ENCODE measurements around the gene NOX3.
"Not testable (repeated sequence)": the region's sequence is repeated elsewhere in the genome, so short reads cannot be mapped to it uniquely, and the experiment has no call there.

NOX3 gene

DNA sequence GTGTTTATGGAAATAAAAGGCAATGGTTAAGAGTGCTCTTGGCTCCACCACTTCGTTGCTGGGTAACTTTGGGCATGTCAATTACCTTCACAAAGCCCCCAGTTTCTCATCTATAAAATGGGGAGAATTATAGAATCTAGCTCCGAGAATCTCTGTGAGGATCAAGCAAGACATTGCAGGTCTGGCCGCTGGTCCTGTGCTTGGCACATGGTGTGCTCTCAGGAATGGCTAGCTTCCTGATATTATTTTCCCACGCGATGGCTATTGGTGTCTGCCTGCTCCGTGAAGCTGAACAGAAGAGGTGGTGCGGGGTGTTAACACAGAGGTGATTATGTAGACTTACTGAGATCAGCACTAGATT, 57.0 kb downstream of the NOX3 start:
- DNase-seq: no peak

DNA sequence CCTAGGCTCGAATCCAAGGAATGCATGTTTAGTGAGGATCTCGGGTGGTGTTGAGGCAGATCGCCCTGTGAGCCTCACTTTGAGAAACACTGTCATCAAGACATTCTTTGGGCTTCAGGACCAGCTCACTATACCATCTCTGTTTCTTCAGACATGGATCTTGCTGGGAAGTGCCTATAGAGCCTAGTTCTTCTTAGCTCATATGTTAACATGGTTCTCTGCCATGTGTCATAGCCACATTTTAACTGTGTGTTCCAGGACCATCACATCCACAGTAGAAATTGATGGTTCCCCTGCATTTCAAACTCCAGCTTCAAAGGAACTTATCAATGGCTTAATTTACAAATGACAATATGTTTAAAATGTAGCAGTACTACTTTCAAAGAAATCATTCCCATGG, 57.4 kb downstream of the NOX3 start:
- no peak for DNase-seq

DNA sequence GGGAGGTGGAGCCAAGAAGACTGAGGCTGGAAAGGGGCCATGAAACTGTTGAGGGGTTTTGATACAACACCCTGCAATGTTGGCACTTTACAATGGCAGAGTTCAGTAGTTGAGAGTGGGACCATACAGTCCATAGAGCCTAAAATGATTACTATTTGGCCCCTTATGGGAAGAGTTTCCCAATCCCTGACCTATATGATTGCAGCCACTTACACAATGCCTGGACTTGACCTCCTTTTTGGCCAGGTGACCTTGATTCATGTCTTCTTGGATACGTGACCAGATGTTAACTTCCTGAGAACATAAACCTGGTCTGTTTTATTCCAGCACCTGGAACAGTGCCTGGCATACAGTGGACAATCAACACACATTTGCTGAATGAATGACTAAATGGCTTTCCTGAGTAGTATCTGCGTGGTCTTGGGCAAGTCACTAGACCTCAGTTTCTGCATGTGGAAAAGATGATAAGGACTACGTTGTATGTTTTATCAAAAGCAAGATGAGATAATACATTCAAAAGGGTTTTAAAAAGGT, 58.4 kb downstream of the NOX3 start:
- DNase-seq: no peak

DNA sequence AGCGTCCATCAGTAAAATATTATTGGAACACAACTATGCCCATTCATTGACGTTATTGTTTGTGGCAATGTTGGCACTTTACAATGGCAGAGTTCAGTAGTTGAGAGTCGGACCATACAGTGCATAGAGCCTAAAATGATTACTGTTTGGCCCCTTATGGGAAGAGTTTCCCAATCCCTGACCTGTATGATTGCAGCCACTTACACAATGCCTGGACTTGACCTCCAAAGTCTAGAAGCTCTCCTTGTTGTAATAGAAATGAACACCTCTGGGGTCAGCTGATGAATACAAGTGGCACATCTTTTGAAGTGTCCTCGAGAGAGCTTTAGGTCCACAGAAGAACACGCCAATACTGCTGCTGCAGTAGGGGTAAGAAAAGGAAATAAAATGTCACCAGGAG, 59.0 kb downstream of the NOX3 start:
- DNase-seq: no peak

DNA sequence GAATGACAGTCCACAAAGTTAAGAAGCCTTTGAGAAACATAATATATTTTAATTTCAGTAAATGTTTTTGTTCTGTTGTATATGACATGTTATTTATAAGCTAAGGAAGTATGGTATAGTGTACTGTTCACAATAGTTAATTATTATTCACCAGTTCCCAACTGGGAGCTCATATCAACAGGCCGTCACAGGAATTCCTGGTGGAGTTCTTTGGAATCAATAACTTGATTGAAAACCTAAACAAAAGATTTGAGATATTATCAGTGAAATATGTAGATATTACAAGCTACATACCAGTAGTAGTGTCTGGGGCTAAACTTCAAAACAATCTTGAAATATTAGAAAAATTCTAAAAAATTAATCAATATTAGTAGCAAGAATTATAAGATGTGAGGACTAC, 60.3 kb downstream of the NOX3 start:
- no peak for DNase-seq

DNA sequence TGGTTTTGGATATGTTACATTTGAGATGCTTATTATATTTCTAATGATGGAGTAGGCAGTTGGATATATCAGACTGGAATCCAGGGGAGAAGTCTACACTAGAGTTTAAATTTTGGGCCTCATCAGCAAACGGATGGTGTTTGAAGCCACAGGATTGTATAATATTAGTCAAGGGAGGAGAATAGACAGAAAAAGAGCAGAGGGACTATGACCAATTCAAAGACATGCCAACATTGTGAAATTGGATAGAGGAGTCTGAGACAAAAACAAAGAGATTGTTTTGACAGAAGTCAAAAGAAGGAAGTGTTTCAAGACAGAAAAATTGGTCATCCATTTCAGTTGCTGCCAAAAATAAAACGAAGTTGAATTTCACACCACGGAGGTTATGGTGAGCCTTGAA, 66.5 kb downstream of the NOX3 start:
- no peak for DNase-seq

DNA sequence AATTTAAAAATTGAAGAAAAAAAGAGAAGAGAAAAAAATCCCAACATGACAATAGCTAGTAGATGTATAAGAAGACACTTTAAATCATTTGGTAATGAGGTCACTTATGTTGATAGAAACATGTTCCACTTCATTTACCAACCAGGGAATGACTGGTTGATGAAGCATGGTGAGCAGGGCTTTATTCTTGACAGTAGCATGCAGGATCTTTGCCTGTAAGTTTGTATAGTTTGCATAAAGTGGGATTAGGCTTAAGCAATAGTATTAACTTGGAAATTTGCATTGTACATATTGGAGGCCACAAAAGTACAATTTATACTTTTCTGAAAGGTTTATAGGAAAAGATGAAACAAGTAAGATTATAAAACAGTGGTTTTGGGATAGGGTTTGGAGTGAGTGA, 67.0 kb downstream of the NOX3 start:
- DNase-seq: no peak

DNA sequence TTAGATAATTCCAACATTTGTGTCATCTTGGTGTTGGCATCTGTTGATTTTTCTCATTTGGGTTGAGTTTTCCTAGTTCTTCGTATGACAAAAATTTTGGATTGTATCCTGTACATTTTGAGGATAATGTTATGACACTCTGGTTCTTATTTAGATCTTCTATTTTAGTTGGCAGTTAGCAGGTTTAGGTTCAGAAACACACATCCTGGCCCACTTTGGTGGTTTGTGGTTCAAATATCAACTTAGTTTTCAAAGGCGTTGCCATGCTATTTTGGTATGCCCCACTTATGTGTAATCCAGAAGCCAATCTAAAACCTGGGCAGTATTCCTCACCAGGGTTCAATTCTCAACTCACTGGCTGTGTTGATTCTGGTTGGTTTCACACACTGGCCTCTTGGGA, 68.2 kb downstream of the NOX3 start:
- no peak for DNase-seq

DNA sequence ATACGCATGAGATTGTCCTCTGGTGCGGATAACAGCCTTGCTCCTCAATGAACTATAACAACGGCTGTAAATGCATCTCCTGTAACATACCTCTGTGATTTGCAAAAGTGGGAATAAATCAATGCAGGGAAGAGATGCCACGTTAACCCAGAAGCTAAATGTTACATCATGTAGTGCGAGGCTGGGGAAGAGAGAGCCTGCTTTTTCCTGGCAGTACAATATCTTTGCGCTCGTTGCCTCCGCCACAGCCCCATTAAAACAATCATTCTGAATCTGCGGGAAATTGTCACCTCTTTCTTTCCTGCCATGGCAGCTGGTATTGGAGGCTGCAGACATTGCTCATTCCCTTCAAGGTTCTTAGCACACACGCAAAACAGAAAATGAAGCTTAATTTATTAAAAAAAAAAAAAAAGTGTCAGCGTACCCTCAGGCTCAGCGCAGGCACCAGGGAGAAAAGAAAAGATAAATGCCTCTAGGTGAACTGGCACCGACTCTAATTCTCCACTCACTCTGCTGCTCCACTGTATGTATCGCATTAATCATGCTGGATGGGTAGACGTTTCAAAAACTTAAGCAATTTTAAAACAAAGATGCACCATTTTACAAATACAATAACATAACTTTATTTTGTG, 71.2 kb downstream of the NOX3 start:
- no peak for DNase-seq

DNA sequence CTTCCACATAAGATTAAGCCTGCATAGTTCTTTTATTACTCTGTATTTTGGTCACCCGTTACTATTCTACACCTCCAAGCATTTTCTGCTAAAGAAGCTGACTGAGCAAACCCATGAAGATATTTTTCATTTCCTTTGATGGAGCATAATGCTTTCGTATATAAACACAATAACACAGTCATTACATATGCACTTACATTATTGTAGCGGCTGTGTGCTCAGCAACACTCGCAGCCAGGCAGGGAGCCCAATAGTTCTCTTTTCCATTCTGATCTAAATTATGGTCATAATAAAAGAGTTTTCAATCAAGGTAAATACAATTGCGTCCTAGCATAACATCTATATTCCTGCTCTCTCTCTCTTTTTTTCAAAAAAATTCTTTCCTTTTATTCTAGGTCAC, 71.7 kb downstream of the NOX3 start:
- DNase-seq: no peak

DNA sequence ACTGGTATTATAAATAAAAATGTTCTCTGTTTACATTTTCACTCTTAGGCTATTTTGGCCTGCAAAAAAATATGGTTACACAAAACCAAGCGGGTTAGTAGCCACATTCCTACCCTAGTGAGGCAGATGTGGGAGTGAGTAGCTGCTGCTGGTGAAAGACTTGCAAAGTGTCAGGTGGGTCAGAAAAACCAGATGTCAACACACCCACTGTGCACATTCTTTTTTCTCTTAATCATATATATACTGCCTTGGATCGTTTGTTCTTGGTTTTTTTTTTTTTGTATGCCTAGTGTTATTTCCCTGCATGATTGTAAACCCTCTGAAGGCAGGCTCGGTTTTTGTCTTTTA, 73.3 kb downstream of the NOX3 start:
- DNase-seq: no peak

DNA sequence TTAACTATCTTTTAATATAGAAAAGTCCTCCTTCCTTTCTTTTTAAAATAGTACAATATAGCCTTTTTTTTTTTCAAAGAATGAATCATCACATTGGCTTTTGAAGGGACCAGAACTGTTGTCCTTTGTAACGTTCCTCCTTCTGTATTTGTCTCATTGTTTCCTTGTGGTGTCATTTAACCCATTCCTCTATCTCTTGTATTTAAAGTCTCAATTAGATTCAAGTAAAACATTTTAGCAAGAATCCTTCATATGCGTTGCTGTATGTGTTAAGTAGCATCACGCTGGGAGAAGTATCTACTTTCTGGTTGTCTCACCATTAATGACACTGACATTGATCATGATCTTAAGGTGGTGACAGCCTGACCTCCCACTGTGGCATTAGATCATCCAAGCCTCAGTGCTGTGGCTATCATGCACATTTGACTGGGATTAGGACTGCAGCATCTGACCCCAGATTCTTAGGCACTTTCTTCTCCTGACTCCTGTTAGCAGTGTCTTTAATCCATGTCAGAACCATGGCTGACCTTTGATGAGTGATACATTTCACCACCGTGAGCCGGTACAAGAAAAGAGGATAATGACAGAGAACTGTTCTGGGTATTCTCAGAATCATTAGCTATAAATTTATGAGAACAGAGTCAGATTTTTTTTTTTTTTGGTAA, 73.8 kb downstream of the NOX3 start:
- no peak for DNase-seq

DNA sequence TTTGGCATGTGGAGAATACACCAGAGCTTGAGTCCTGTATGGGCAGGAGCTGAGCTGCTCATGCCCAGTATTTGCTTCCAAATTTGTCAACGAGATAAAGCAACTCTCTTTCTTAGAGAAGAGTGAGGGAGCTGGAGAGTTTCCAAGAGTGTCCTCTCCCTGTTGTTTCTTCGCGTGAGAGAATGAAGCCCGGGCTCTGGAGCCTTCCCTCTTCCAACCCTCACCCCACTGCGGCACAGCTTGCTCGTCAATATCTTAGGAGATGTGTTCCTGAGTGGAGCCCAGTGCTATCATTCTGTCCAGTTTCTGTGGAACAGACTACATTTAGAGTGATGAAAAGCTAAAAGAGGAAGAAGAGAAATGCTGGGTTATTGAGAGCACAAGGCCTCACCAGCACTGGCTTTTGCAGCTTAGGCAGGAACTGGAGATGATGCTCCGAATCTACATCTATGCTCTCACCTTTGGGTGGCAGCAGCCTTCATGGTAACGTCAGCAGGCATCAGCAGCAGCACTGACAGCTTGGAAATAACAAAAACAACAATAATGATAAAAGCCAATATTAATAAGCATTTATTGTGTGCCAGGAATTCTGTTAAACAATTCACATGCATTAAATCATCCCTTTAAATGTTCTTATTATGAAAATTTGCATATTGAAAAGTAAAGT, 74.8 kb downstream of the NOX3 start:
- no peak for DNase-seq

DNA sequence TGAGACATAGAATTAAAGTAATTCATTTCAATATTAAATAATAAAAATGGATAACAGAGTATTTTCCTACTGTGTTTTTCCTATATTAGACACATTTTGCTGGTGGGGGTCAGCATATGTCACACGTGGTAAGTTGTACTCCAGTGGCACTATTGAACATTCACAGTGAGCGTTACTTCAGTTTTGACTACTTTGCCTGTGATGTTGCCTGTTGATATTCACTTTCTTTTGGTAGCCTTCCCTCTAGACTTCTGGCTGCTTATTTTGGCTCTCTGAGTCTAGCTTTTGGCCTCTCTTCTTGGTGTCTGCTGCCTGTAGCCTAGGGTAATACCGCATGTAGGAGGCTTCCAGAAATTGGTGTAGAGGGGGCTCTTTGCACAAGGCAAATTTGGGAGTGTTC, 76.9 kb downstream of the NOX3 start:
- no peak for DNase-seq

DNA sequence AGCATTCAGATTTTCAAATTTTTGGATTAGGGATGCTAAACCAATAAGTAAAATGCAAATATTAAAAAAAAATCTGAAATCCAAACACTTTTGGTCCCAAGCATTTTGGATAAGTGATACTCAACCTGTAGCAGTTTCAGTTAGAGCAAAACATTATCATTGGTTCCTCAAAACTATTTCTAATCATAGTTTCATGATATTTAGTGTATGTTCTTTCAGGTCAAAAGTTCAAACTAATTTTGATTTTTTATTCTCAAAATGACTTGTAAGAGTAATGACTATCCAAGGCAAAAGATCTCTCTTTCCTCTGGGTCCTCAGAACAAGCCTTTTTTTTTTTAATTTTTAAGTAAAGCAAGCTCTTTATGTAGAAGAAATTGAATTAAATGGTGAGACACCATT, 77.4 kb downstream of the NOX3 start:
- no peak for DNase-seq

DNA sequence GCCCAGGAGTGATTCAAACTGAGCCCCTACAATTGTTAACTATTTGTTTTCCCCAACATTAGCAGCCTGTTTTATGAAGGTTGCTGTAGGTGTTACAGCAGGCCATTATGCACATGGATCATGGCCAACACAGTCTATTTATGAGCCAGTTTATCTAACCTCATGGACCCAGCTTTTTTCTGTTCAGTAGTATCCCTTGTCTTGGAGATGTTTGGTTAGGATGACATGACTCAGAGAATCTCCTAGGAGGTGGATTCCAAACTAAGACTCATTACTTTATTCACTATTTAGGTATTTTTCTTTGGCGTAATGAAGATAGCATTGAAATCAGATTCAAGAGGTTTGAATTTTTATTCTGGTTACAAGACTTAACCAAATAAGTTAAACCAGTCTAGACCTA, 78.6 kb downstream of the NOX3 start:
- no peak for DNase-seq

DNA sequence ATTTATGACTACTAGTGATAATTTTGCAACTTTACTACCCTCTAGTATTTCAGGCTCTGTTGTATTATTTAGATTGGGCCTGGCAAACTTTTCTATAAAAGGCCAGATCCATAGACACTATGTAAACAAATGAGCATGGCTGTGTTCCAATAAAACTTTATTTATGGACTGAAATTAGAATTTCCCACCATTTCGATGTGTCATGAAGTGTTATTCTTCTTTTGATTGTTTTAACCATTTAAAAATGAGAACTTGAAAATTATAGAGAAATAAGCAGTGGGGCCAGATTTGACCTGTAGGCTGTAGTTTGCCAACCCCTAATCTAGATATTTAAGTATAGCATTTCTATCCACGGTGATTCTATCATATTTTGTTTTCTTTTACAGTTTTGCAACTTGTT, 79.8 kb downstream of the NOX3 start:
- DNase-seq: no peak

DNA sequence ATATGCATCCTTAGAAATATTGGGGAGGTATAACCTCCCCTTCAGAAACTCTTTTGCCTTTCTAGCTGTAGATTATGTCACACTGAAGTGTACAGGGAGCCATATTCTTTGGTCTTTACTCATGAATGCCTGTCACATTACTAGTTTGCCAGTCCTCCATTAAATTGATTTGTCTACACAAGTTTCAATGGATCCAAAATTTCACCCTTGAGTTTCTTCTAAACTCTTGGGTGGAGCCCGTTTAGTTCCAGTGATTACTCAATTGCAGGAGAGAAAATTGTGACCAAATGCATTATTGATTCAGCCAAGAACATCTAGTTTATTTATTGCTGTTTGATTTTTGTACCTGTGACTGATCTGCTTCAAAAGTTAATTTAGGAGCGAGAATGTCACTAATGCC, 81.0 kb downstream of the NOX3 start:
- DNase-seq: no peak

DNA sequence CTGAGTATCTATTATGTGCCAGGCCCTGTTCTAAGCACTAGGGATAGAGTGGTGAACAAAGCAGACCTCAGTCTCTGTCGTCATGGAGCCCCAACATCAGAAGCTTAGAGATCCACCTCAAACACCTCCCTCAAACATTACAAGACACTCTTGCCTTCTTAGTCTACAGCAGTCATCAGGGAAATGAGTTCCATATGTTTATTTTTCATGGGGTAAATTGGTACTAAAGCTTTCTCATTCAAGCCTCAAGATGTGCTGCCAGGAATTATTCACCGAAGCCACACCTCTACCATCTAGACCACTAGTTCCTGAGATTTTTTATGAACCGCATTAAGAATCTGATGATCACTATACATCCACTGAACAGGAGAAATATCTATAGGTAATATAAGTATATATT, 82.4 kb downstream of the NOX3 start:
- DNase-seq: no peak

DNA sequence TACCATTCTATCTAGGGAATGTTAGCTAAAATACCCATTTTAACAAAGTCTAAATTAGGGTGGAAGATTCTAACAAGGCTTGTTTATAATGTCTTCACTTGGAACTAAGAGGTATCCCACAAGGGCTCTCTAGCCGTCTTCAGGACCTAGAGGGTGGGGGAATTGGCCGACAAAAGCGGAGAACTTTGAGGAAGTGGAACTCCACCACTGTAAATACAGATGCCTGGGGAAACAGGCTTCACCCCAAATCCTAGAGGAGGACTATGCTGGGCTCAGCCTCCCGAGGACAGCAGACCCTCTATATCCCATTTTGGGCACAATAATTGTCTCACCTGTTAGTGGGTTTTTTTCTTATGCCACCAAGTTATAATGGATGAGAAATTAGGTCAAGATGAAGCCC, 83.4 kb downstream of the NOX3 start:
- DNase-seq: no peak

DNA sequence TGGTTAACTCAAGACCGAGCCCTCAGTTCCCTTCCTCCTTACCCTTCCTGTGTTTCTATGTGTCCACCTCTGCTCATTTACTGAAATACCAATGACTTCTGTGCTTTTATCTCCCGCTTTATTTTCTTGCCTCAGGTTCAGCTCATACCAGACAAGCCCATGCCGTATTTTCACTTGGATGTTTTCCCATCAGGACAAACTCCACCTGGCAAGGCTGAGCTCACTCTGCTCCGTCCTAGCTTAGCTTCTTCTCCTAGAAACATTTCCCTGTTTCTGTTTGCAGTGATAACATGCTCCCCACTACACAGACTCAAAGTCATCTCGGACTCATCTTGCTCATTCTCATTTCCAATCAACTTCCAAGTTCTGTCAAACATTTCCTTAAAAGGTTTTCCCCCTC, 84.4 kb downstream of the NOX3 start:
- no peak for DNase-seq

DNA sequence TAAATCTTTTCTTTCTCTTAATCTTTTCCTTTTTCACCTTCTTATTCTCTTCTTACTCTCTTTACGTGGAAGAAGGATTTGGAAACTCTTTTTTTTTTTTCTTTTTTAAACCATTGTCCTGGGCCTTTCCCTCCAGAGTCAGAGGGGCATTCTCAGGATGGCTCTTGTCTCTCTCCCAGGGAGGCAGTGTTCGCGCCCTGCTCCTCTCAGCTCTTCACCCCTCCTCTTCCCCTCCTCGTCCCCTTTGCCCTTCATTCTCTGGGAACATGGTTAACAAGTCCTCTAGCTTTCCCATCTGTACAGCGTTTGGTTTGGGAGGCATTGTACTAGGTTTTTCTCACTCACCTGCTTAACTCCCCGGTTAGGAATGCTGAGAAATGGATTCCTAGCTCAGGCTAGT, 89.3 kb downstream of the NOX3 start:
- DNase-seq: no peak

DNA sequence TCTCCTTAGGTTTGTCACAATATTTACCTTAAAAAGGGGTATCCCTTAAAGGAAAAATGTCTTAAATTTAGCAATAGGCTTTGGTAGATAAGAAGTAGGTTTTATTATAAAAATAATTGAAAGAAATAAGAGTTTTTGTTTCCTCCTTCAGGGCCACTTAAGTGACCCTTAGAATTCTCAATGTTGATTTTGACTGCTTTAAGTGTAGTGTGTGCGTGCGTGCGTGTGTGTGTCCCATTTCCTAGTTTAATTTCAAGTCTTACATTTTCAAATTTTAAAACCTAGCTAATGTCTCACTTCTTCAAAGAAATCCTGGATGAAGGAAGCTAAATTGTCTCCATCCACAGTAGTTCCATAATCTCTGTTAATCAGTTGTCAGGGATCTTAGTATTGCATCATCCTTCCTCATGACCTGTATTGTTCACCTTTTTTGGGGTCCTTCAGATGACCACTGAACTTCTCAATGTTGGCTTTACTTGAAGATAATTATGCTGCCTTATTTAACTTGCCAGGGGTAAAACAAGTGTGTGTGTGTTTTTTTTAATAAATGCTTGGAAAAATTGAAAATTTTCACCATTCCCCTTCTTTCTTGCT, 90.7 kb downstream of the NOX3 start:
- no peak for DNase-seq

DNA sequence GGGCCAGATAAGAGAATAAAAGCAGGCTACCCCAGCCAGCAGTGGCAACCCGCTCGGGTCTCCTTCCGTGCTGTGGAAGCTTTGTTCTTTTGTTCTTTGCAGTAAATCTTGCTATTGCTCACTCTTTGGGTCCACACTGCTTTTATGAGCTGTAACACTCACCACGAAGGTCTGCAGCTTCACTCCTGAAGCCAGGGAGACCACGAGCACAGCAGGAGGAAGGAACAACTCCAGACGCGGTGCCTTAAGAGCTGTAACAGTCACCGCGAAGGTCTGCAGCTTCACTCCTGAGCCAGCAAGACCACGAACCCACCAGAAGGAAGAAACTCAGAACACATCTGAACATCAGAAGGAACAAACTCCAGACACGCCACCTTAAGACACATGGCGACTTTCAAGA, 91.6 kb downstream of the NOX3 start:
- DNase-seq: not testable (repeated sequence)
